Osteocyte (in vitro differentiated cells): ENCODE data around the gene TPCN2. TPM values are rescaled to one million over a fixed set of nuclear protein-coding genes. Genes with fewer than 3 reads are reported as not detected.
A peak's percentile ranks its signal among the peaks of the same experiment; 100 is the strongest.

ENCODE experiments used
- DNase-seq: peaks from one replicate; pipeline ENCODE4 v3.0.0; 2021; ENCODE audit warnings: mixed read lengths; ENCODE audit not compliant: unreplicated experiment; ENCODE audit errors: extremely low spot score
- H3K27ac Mint-ChIP-seq: one replicate; pipeline ENCODE4 v1.8.0; 2021; ENCODE audit warnings: mild to moderate bottlenecking, mixed read lengths; ENCODE audit not compliant: unreplicated experiment
- H3K27me3 Mint-ChIP-seq: one replicate; pipeline ENCODE4 v1.8.0; 2021; ENCODE audit warnings: mixed read lengths; ENCODE audit not compliant: unreplicated experiment
- H3K36me3 Mint-ChIP-seq: one replicate; pipeline ENCODE4 v1.8.0; 2021; ENCODE audit warnings: mixed read lengths; ENCODE audit not compliant: unreplicated experiment
- H3K4me1 Mint-ChIP-seq: one replicate; pipeline ENCODE4 v1.8.0; 2021; ENCODE audit warnings: mixed read lengths; ENCODE audit not compliant: unreplicated experiment
- H3K4me3 Mint-ChIP-seq: one replicate; pipeline ENCODE4 v1.8.0; 2021; ENCODE audit warnings: mild to moderate bottlenecking, moderate library complexity, mixed read lengths; ENCODE audit not compliant: unreplicated experiment
- H3K9me3 Mint-ChIP-seq: one replicate; pipeline ENCODE4 v1.8.0; 2021; ENCODE audit warnings: mixed read lengths; ENCODE audit not compliant: unreplicated experiment
- total RNA-seq: library from RNA; stranded (reverse); gene quantifications from 2 replicates; pipeline ENCODE4 v1.2.1, GENCODE V29; 2021
- TF ChIP-seq, protein P1 (sequence below): fragments of 200-600 bp; sonication (generic); IDR thresholded peaks from 2 replicates; pipeline ENCODE4 v1.5.0; 2021; ENCODE audit warnings: antibody characterized with exemption, mild to moderate bottlenecking, moderate library complexity

Gene TPCN2
- total RNA-seq, 1 donor from 2014 or later: 22.4 TPM

DNA sequence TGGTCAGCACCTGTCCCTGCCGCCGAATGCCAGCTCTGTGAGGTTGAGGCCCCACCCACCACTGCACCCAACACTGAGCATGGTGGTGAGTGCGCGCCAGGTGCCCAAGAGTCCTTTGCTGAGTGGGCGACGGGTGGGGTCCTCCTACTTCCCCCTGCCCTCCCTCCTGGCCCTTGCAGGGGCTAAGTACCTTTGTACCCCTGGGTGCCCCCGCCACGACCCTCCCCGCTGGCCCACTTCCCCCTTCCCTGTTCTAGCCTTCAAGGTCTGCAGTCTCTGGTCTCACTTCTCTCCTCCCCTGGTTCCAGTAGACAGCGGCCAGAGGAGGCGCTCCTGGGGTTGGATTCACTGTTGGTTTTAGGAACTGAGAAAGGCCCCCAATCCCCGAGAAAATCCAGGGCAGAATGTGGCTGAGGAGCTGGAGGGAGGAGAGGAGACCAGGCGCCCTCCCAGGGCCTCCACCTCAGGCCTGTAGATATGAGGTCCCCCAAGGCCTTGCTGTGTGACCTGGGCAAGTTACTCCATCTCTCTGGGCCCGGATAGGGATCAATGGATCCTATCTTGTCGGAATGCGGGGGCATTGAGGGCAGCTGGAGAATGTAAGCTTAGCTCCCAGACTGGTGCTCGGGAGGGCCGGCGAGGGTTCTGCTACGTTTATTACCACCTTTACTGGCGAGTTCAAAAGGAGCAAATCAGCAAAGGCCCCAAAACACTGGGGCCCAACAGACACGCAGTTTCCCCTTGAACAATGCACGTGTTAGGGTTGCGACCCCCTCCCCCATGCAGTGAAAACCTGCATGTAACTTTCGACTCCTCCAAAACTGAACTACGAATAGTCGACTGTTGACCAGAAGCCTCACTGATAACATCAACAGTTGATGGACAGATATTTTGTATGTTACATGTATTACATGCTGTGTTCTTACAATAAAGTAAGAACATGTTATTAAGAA lies 75.1 kb downstream of the TPCN2 start:
- no peaks in the 10 kb centered on the region for H3K27me3 Mint-ChIP-seq
- no peak for DNase-seq

DNA sequence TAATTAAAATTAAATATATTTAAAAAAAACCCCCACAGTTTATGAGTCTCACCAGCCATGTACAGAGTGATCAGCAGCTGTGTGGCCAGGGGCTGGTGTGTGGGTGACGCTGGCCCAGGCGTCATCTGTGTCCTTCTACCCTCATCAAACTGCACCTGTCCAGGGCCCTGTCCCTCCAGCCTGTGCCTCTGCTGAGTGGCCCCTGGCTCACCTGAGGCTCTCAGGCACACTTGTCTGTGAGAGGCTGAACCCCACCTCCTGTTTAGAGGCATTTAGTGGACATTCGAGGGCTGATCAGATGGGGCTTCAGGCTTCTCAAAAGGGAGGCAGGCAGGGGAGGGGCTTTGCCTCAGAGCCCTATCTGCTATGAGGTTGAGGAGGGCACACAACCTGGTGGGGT lies 77.1 kb downstream of the TPCN2 start:
- peaks cover 6% of the 10 kb centered on the region for H3K9me3 Mint-ChIP-seq
- H3K4me1 Mint-ChIP-seq: peaks cover 34% of the 10 kb centered on the region
- no peaks in the 10 kb centered on the region for H3K36me3 Mint-ChIP-seq
- no peak for DNase-seq
- H3K4me3 Mint-ChIP-seq: no peak overlapping the region
- no peak overlapping the region for H3K27ac Mint-ChIP-seq
- TF ChIP-seq, protein P1, sequence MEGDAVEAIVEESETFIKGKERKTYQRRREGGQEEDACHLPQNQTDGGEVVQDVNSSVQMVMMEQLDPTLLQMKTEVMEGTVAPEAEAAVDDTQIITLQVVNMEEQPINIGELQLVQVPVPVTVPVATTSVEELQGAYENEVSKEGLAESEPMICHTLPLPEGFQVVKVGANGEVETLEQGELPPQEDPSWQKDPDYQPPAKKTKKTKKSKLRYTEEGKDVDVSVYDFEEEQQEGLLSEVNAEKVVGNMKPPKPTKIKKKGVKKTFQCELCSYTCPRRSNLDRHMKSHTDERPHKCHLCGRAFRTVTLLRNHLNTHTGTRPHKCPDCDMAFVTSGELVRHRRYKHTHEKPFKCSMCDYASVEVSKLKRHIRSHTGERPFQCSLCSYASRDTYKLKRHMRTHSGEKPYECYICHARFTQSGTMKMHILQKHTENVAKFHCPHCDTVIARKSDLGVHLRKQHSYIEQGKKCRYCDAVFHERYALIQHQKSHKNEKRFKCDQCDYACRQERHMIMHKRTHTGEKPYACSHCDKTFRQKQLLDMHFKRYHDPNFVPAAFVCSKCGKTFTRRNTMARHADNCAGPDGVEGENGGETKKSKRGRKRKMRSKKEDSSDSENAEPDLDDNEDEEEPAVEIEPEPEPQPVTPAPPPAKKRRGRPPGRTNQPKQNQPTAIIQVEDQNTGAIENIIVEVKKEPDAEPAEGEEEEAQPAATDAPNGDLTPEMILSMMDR: no peak
- no peaks in the 10 kb centered on the region for H3K27me3 Mint-ChIP-seq

More for the DNA sequence above, 75.1 kb downstream of the TPCN2 start:
- Mint-ChIP-seq H3K27ac (peak overlapping the region; percentile 14), H3K9me3 (peaks cover 8% of the 10 kb centered on the region), H3K36me3 (no peaks in the 10 kb centered on the region), H3K4me3 (no peak overlapping the region), H3K4me1 (peaks cover 30% of the 10 kb centered on the region)
- TF ChIP-seq, protein P1: no peak

DNA sequence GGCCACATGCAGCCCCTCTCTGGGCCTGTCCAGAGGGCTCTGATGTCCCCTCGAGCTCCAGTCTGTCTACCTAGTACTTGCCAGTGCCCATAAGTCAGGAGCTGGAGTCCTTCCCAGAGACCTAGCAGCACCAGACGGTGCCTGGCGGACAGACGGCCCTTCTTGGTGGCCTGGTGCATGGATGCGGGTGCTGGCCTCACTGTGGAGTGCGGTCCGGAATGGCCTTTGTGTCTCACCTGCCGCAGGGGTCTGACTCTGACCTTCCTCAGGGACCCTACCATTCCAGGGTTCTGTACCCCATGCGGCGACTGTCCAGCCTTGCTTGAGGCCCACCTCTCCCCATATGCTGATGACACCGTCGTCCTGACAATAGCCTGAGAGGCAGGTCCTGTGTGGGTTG lies 77.6 kb downstream of the TPCN2 start:
- no peak overlapping the region for H3K27ac Mint-ChIP-seq
- no peaks in the 10 kb centered on the region for H3K36me3 Mint-ChIP-seq
- no peaks in the 10 kb centered on the region for H3K27me3 Mint-ChIP-seq
- H3K4me3 Mint-ChIP-seq: no peak overlapping the region
- peaks cover 6% of the 10 kb centered on the region for H3K9me3 Mint-ChIP-seq
- TF ChIP-seq, protein P1: no peak
- DNase-seq: no peak
- peaks cover 35% of the 10 kb centered on the region for H3K4me1 Mint-ChIP-seq

DNA sequence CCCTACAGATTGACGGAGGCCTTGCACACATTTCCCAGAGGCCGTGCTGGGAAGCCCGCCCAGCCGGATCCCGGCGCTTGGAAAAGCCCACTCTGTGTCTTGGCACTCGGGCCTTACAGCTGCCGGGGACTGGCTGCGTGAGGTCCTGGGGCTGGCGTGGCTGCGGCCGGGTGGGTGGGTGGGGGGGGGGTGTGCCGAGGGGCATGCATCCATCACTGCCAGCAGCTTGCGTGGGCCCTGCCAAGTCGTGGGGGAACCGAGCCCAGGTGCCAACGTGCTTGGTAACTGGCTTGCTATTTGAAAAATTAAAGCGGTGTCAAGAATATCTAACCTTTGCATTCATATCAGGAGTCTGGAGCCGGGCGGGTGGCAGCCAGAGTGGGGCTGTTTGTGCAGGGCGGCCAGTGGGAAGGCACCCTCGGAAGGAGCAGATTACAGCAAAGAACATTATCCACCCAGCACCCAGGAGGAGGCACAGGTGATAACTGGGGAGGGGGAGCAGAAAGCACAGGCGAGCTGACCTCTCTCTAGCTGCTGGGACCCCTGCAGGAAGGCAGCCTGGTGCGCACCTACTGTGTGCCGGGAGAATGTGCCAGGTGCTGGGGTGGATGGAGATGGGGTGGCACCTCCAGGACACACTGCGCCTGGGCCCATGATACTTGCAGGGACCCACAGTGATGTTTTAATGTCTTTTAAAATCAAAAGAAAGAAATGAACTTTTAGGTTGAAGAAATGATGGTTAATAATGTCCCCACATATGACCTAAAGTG lies 78.5 kb downstream of the TPCN2 start:
- H3K36me3 Mint-ChIP-seq: no peaks in the 10 kb centered on the region
- H3K27ac Mint-ChIP-seq: no peak overlapping the region
- H3K9me3 Mint-ChIP-seq: peaks cover 6% of the 10 kb centered on the region
- H3K4me1 Mint-ChIP-seq: peaks cover 33% of the 10 kb centered on the region
- H3K4me3 Mint-ChIP-seq: no peak overlapping the region
- DNase-seq: no peak
- TF ChIP-seq, protein P1: no peak
- no peaks in the 10 kb centered on the region for H3K27me3 Mint-ChIP-seq

DNA sequence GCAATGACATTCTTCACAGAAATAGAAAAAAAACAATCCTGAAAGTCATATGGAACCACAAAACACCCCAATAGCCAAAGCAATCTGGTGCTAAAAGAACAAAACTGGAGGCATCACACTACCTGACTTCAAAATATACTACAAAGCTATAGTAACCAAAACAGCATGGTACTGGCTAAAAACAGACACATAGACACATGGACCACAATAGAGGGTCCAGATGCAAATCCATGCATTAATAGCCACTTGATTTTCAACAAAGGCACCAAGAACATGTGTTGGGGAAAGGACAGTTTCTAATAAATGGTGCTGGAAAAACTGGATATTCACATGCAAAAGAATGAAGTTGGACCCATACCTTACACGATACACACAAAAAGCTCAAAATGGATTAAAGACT lies 79.2 kb downstream of the TPCN2 start:
- no peaks in the 10 kb centered on the region for H3K27me3 Mint-ChIP-seq
- no peaks in the 10 kb centered on the region for H3K36me3 Mint-ChIP-seq
- no peak for DNase-seq

More for the DNA sequence above, 79.2 kb downstream of the TPCN2 start:
- Mint-ChIP-seq H3K9me3 (peaks cover 6% of the 10 kb centered on the region), H3K27ac (no peak overlapping the region), H3K4me1 (peaks cover 27% of the 10 kb centered on the region), H3K4me3 (no peak overlapping the region)
- TF ChIP-seq, protein P1: no peak
